Fibroblast of lung (primary cell): Measurements from ENCODE around the gene ITGAL. TPM values are rescaled to one million over a fixed set of nuclear protein-coding genes. Genes with fewer than 3 reads are reported as not detected.

Experiments used
- DNase-seq, 2 donors: peaks; one replicate each; pipeline versions ENCODE4 v3.0.0 to v3.0.0-alpha.2; 2010; ENCODE audit warnings: low read depth in 2 of 2
- H2AFZ ChIP-seq: 2 replicates; pipeline ENCODE4 v1.5.1; 2012; ENCODE audit warnings: low read length, control low read depth, inconsistent platforms
- H3K27ac ChIP-seq: 2 replicates; pipeline ENCODE4 v1.5.1; 2011; ENCODE audit warnings: low read length, control low read depth; ENCODE audit not compliant: insufficient read depth
- H3K27me3 ChIP-seq: 2 replicates; pipeline ENCODE4 v1.5.1; 2011; ENCODE audit warnings: mild to moderate bottlenecking, low read length; ENCODE audit not compliant: control insufficient read depth, insufficient read depth
- H3K36me3 ChIP-seq: 2 replicates; pipeline ENCODE4 v1.5.1; 2011; ENCODE audit warnings: low read length; ENCODE audit not compliant: control insufficient read depth, insufficient read depth
- H3K4me1 ChIP-seq: 2 replicates; pipeline ENCODE4 v1.5.1; 2011; ENCODE audit warnings: low read length; ENCODE audit not compliant: control insufficient read depth, insufficient read depth; ENCODE audit errors: extremely low read depth
- H3K4me2 ChIP-seq: 2 replicates; pipeline ENCODE4 v1.5.1; 2011; ENCODE audit warnings: low read length, control low read depth; ENCODE audit not compliant: insufficient read depth; ENCODE audit errors: extremely low read depth
- H3K4me3 ChIP-seq, 4 experiments: fragments of 200-600 bp in 1 of 4; sonication (generic) in 1 of 4; replicated peaks in 1 of 4; 2 replicates each; pipeline ENCODE4 v1.5.1; 2011 to 2016; ENCODE audit warnings: low read length in 4 of 4, low read depth in 3 of 4, mild to moderate bottlenecking in 3 of 4, control low read depth in 2 of 4, inconsistent platforms in 1 of 4, mixed read lengths in 1 of 4; ENCODE audit not compliant: insufficient read depth in 1 of 4; ENCODE audit errors: control extremely low read depth in 1 of 4
- H3K79me2 ChIP-seq: 2 replicates; pipeline ENCODE4 v1.5.1; 2012; ENCODE audit warnings: mild to moderate bottlenecking, low read length, inconsistent platforms; ENCODE audit not compliant: control insufficient read depth, insufficient read depth
- H3K9ac ChIP-seq: 2 replicates; pipeline ENCODE4 v1.5.1; 2011; ENCODE audit warnings: mild to moderate bottlenecking, low read length, control low read depth; ENCODE audit not compliant: insufficient read depth
- H3K9me3 ChIP-seq: 2 replicates; pipeline ENCODE4 v1.5.1; 2012; ENCODE audit warnings: low read depth, low read length; ENCODE audit not compliant: control insufficient read depth, insufficient read depth
- H4K20me1 ChIP-seq: 2 replicates; pipeline ENCODE4 v1.5.1; 2011; ENCODE audit warnings: low read length; ENCODE audit not compliant: control insufficient read depth, insufficient read depth; ENCODE audit errors: extremely low read depth
- CTCF ChIP-seq, 2 donors: IDR thresholded peaks in 1 of 2; conservative IDR thresholded peaks in 1 of 2; 1 replicate in 1 of 2; 2 replicates in 1 of 2; pipeline ENCODE4 v1.5.1; 2011 to 2012; ENCODE audit warnings: low read length in 2 of 2, control low read depth in 1 of 2, inconsistent platforms in 1 of 2, low read depth in 1 of 2, mild to moderate bottlenecking in 1 of 2
- EZH2 ChIP-seq: IDR thresholded peaks from 2 replicates; pipeline ENCODE4 v1.5.1; 2012; ENCODE audit warnings: low read length, control low read depth, mild to moderate bottlenecking; ENCODE audit errors: missing control alignments
- polyA plus RNA-seq, 2 donors: library from polyadenylated mRNA; depleted of rRNA in 1 of 2; stranded (reverse) in 1 of 2; unstranded in 1 of 2; fragments of >200 nt; gene quantifications; 2 replicates each; pipeline ENCODE4 v1.2.1, GENCODE V29; 2011 to 2012; ENCODE audit warnings: missing spikeins in 1 of 2
- total RNA-seq: library from RNA; depleted of rRNA; stranded (reverse); fragments of >200 nt; gene quantifications from 2 replicates; pipeline ENCODE4 v1.2.1, GENCODE V29; 2014

ITGAL gene
- total and polyA plus RNA-seq, 2 donors (not counting 1 experiment from before 2014, with no cell fraction given): not detected

GRCh38 chr16:30494709-30495108 lies 22.2 kb downstream of the ITGAL start:
- Histone ChIP-seq H3K36me3 (no peaks in the 10 kb centered on the region), H3K4me3 (no peak overlapping the region), H3K4me2 (no peak overlapping the region), H3K79me2 (no peaks in the 10 kb centered on the region), H3K27ac (no peak overlapping the region), H3K9me3 (no peaks in the 10 kb centered on the region), H2AFZ (no peak overlapping the region), H3K27me3 (peaks cover 3% of the 10 kb centered on the region), H4K20me1 (no peaks in the 10 kb centered on the region), H3K4me1 (peaks cover 3% of the 10 kb centered on the region), H3K9ac (no peak overlapping the region)
- no peak for DNase-seq
- TF ChIP-seq EZH2 (no peak), CTCF (conservative IDR thresholded peaks at IDR 0.05 in 1 of 2, IDR thresholded peaks at IDR 0.05 in 1 of 2; ENCODE audit: low read depth in 1 of 2, low read length in 2 of 2) (no peak)

GRCh38 chr16:30499284-30499683 lies 26.7 kb downstream of the ITGAL start:
- Histone ChIP-seq H3K4me2 (no peak overlapping the region), H3K4me3 (no peak overlapping the region), H3K27ac (no peak overlapping the region), H3K36me3 (no peaks in the 10 kb centered on the region), H3K9ac (no peak overlapping the region), H2AFZ (peak overlapping the region; percentile 17), H3K79me2 (no peaks in the 10 kb centered on the region), H3K9me3 (no peaks in the 10 kb centered on the region), H3K27me3 (no peaks in the 10 kb centered on the region), H4K20me1 (no peaks in the 10 kb centered on the region), H3K4me1 (no peaks in the 10 kb centered on the region)
- TF ChIP-seq CTCF (conservative IDR thresholded peaks at IDR 0.05 in 1 of 2, IDR thresholded peaks at IDR 0.05 in 1 of 2; ENCODE audit: low read depth in 1 of 2, low read length in 2 of 2): no peak
- no peak for TF ChIP-seq EZH2
- no peak for DNase-seq

GRCh38 chr16:30503403-30504296 lies 31.1 kb downstream of the ITGAL start:
- Histone ChIP-seq H3K36me3 (no peaks in the 10 kb centered on the region), H3K9me3 (no peaks in the 10 kb centered on the region), H3K9ac (no peak overlapping the region), H3K27me3 (no peaks in the 10 kb centered on the region), H3K27ac (no peak overlapping the region), H4K20me1 (no peaks in the 10 kb centered on the region), H3K4me2 (no peak overlapping the region), H3K79me2 (no peaks in the 10 kb centered on the region), H3K4me1 (no peaks in the 10 kb centered on the region), H3K4me3 (no peak overlapping the region), H2AFZ (no peak overlapping the region)
- DNase-seq: no peak
- TF ChIP-seq CTCF (conservative IDR thresholded peaks at IDR 0.05 in 1 of 2, IDR thresholded peaks at IDR 0.05 in 1 of 2; ENCODE audit: low read depth in 1 of 2, low read length in 2 of 2) (no peak), EZH2 (no peak)
